ENCODE data around the gene CBARP. TPM values are rescaled to one million over a fixed set of nuclear protein-coding genes. Genes with fewer than 3 reads are reported as not detected.

Gene CBARP
- total and polyA plus RNA-seq, 2 of the 13 experiments (the other 11 are each of a cell fraction or from before 2014, with no cell fraction given): 1.2 to 1.4 TPM

GRCh38 chr19:1269065-1269477, 31.3 kb upstream of the CBARP start, which contains the start of gene CIRBP (continued):
- no peak for TF ChIP-seq GMEB1 (CRISPR knock-in tag; IDR thresholded peaks at IDR 0.05; ENCODE audit: borderline replicate concordance)
- TF ChIP-seq ZNF451 (CRISPR knock-in tag; IDR thresholded peaks at IDR 0.05): no peak
- no peak for TF ChIP-seq KDM5B (CRISPR knock-in tag; IDR thresholded peaks at IDR 0.05; ENCODE audit: borderline replicate concordance)
- TF ChIP-seq SNRNP70 (IDR thresholded peaks at IDR 0.05; ENCODE audit: low read depth, low read length): no peak
- TF ChIP-seq ZBTB38 (CRISPR knock-in tag; IDR thresholded peaks at IDR 0.05): no peak
- no peak for TF ChIP-seq NFIB (CRISPR knock-in tag; IDR thresholded peaks at IDR 0.05; ENCODE audit: borderline replicate concordance)
- no peak for TF ChIP-seq ZNF672 (CRISPR knock-in tag; IDR thresholded peaks at IDR 0.05)
- no peak for TF ChIP-seq PHF21A (CRISPR knock-in tag; IDR thresholded peaks at IDR 0.05)
- TF ChIP-seq ZBTB3 (CRISPR knock-in tag; IDR thresholded peaks at IDR 0.05; ENCODE audit: borderline replicate concordance, low read depth): no peak
- TF ChIP-seq KDM3A (CRISPR knock-in tag; IDR thresholded peaks at IDR 0.05; ENCODE audit: low read depth): no peak
- TF ChIP-seq ZNF616 (CRISPR knock-in tag; IDR thresholded peaks at IDR 0.05; ENCODE audit: low read depth): 0 out of 2 replicates have a peak, but pooled peaks have one; percentile 7
- no peak for TF ChIP-seq ZNF512B (CRISPR knock-in tag; IDR thresholded peaks at IDR 0.05; ENCODE audit: borderline replicate concordance)
- no peak for TF ChIP-seq ZNF572 (CRISPR knock-in tag; IDR thresholded peaks at IDR 0.05)
- no peak for TF ChIP-seq KIAA2018 (CRISPR knock-in tag; IDR thresholded peaks at IDR 0.05; ENCODE audit: borderline replicate concordance)
